Astrocyte of the spinal cord (primary cell): ENCODE measurements around the gene BMPR1A.
"Not testable (repeated sequence)": the region's sequence is repeated elsewhere in the genome, so short reads cannot be mapped to it uniquely, and the experiment has no call there.

Experiments used
- DNase-seq: peaks from one replicate; pipeline ENCODE4 v3.0.0; 2011; ENCODE audit warnings: low read depth, low spot score
- H3K4me3 ChIP-seq: 2 replicates; pipeline ENCODE4 v1.5.1; 2011; ENCODE audit warnings: low read depth, mild to moderate bottlenecking, low read length, moderate library complexity
- in situ Hi-C: cut with HindIII; loops from 2 replicates; pipeline ENCODE4 v1.10.0; 2017; ENCODE audit warnings: low sequenced_read_pairs
- TF ChIP-seq, protein P1 (sequence below): IDR thresholded peaks from 2 replicates; pipeline ENCODE4 v1.5.1; 2012; ENCODE audit warnings: low read depth, mild to moderate bottlenecking, low read length, inconsistent platforms

Gene BMPR1A

DNA sequence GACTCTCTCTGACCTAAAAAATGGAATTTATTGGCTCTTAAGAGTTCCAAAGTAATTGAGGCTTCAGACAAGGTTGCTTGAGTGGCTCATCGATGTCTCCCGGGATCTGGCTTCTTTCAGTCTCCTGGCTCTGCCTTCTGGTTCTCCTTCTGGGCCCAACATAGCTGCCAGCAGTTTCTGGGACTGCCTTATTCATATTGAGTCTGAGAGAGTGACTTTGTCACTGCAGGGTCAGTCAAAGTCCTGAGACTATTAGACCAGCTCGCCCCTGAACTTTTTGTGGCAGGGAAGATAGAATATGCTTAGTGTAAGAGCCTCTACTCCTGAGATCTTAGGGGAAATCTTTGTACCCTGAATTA lies 107.0 kb downstream of the BMPR1A start:
- in situ Hi-C loops: no loop called here
- H3K4me3 ChIP-seq: no peak overlapping the region
- TF ChIP-seq, protein P1, sequence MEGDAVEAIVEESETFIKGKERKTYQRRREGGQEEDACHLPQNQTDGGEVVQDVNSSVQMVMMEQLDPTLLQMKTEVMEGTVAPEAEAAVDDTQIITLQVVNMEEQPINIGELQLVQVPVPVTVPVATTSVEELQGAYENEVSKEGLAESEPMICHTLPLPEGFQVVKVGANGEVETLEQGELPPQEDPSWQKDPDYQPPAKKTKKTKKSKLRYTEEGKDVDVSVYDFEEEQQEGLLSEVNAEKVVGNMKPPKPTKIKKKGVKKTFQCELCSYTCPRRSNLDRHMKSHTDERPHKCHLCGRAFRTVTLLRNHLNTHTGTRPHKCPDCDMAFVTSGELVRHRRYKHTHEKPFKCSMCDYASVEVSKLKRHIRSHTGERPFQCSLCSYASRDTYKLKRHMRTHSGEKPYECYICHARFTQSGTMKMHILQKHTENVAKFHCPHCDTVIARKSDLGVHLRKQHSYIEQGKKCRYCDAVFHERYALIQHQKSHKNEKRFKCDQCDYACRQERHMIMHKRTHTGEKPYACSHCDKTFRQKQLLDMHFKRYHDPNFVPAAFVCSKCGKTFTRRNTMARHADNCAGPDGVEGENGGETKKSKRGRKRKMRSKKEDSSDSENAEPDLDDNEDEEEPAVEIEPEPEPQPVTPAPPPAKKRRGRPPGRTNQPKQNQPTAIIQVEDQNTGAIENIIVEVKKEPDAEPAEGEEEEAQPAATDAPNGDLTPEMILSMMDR: no peak
- no peak for DNase-seq

DNA sequence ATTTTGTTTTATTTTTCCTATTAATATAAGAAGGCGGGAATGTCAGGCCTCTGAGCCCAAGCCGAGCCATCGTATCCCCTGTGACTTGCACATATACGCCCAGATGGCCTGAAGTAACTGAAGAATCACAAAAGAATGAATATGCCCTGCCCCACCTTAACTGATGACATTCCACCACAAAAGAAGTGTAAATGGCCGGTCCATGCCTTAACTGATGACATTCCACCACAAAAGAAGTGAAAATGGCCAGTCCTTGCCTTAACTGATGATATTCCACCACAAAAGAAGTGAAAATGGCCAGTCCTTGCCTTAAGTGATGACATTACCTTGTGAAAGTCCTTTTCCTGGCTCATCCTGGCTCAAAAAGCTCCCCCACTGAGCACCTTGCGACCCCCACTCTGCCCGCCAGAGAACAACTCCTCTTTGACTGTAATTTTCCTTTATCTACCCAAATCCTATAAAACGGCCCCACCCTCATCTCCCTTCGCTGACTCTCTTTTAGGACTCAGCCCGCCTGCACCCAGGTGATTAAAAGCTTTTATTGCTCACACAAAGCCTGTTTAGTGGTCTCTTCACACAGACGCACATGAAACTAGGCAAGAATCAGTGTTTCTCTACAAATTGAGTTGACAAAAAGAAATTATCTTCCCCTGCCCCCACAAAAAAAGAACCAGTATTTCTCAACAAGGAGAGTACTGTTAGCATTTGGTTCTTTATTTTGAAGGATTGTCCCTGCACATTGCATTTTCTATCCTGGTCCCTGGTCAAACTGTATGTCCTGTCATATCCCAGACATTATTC lies 108.8 kb downstream of the BMPR1A start:
- H3K4me3 ChIP-seq, DNase-seq, in situ Hi-C loops: not testable (repeated sequence)

DNA sequence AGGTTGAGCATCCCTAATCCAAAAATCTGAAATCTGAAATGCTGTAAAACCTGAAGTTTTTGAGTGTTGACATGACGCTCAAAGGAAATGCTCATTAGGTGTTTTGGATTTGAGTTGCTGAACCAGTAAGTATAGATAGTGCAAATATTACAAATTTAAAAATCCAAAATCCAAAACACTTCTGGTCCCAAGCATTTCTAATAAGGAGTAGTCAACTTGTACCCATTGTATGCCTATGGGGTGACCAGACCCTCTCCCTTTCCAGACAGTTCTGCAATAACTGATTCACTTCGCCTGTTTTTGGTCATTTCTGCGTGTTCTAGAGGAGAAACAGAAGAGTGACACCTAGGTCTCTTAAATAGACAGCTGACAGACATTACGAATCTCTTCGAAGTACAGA lies 110.7 kb downstream of the BMPR1A start:
- in situ Hi-C loops: no loop called here
- TF ChIP-seq, protein P1: no peak
- no peak for DNase-seq
- H3K4me3 ChIP-seq: no peak overlapping the region

- in situ Hi-C loops: no loop called here
- H3K4me3 ChIP-seq: no peak overlapping the region
- DNase-seq: peak; percentile 64
- TF ChIP-seq, protein P1: no peak
Measured at GRCh38 chr10:86868353-86868752, 111.9 kb downstream of the BMPR1A start.

- in situ Hi-C loops: no loop called here
- TF ChIP-seq, protein P1: no peak
- H3K4me3 ChIP-seq: no peak overlapping the region
- no peak for DNase-seq
Measured at GRCh38 chr10:86870679-86871078, 114.3 kb downstream of the BMPR1A start.

- no peak overlapping the region for H3K4me3 ChIP-seq
- no peak for DNase-seq
- TF ChIP-seq, protein P1: no peak
- in situ Hi-C loops: no loop called here
Measured at GRCh38 chr10:86871563-86872183, 115.3 kb downstream of the BMPR1A start.

- DNase-seq: peak; percentile 65
- in situ Hi-C loops: no loop called here
- H3K4me3 ChIP-seq: no peak overlapping the region
- TF ChIP-seq, protein P1: no peak
Measured at GRCh38 chr10:86872757-86873156, 116.3 kb downstream of the BMPR1A start.
